ENCODE results near the gene SHC1.

Gene SHC1

DNA sequence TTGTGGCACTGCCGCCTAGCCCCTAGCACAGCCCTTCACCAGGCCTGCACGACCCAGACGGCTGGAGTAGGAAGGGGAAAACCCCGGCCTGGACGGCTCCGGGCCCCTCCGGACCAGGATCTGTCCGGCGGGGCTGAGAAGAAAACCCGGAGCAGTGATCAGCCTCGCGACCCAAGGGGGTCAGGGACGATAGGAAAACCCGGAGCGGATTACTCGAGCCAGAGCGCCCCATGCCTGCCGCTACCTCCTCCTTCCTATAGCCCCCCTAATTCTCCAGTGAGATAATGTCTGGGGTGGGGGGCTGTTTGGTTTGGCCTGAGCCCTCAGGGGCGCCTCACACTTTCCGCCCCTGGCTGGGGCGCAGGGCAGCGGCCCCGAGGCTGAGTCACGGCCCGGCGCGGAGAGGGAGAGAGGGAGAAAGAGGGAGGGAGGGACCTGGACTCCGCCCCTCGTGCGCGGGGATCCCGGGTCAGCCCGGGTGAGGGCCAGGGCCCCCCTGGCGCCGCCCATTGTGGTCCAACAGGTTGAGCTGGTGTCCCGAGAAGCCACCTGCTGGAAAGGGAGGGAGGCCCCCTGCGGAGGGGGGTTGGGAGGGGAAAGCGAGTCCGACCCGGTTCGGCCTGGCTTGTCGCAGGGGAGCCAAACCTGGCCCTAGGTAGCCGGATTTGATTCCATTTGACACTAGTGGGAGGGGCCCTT lies 30.3 kb upstream of the SHC1 start (continued):
- TF ChIP-seq, protein P1, sequence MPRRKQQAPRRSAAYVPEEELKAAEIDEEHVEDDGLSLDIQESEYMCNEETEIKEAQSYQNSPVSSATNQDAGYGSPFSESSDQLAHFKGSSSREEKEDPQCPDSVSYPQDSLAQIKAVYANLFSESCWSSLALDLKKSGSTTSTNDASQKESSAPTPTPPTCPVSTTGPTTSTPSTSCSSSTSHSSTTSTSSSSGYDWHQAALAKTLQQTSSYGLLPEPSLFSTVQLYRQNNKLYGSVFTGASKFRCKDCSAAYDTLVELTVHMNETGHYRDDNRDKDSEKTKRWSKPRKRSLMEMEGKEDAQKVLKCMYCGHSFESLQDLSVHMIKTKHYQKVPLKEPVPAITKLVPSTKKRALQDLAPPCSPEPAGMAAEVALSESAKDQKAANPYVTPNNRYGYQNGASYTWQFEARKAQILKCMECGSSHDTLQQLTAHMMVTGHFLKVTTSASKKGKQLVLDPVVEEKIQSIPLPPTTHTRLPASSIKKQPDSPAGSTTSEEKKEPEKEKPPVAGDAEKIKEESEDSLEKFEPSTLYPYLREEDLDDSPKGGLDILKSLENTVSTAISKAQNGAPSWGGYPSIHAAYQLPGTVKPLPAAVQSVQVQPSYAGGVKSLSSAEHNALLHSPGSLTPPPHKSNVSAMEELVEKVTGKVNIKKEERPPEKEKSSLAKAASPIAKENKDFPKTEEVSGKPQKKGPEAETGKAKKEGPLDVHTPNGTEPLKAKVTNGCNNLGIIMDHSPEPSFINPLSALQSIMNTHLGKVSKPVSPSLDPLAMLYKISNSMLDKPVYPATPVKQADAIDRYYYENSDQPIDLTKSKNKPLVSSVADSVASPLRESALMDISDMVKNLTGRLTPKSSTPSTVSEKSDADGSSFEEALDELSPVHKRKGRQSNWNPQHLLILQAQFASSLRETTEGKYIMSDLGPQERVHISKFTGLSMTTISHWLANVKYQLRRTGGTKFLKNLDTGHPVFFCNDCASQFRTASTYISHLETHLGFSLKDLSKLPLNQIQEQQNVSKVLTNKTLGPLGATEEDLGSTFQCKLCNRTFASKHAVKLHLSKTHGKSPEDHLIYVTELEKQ (tag by site-specific recombination; IDR thresholded peaks at IDR 0.05; ENCODE audit: borderline replicate concordance): peak; percentile 59
- TF ChIP-seq, protein P2, sequence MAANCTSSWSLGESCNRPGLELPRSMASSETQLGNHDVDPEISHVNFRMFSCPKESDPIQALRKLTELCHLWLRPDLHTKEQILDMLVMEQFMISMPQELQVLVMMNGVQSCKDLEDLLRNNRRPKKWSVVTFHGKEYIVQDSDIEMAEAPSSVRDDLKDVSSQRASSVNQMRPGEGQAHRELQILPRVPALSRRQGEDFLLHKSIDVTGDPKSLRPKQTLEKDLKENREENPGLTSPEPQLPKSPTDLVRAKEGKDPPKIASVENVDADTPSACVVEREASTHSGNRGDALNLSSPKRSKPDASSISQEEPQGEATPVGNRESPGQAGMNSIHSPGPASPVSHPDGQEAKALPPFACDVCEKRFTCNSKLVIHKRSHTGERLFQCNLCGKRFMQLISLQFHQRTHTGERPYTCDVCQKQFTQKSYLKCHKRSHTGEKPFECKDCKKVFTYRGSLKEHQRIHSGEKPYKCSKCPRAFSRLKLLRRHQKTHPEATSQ (tag by site-specific recombination; IDR thresholded peaks at IDR 0.05): 0 out of 2 replicates have a peak, but pooled peaks have one; percentile 61
- TF ChIP-seq ZNF626 (tag by site-specific recombination; IDR thresholded peaks at IDR 0.05): no peak
- no peak for TF ChIP-seq ZFP3 (tag by site-specific recombination; IDR thresholded peaks at IDR 0.05; ENCODE audit: low read depth)
- TF ChIP-seq BCL11A (tag by site-specific recombination; IDR thresholded peaks at IDR 0.05; ENCODE audit: low read depth): peak; percentile 98
- TF ChIP-seq, protein P3, sequence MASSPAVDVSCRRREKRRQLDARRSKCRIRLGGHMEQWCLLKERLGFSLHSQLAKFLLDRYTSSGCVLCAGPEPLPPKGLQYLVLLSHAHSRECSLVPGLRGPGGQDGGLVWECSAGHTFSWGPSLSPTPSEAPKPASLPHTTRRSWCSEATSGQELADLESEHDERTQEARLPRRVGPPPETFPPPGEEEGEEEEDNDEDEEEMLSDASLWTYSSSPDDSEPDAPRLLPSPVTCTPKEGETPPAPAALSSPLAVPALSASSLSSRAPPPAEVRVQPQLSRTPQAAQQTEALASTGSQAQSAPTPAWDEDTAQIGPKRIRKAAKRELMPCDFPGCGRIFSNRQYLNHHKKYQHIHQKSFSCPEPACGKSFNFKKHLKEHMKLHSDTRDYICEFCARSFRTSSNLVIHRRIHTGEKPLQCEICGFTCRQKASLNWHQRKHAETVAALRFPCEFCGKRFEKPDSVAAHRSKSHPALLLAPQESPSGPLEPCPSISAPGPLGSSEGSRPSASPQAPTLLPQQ (tag by site-specific recombination; IDR thresholded peaks at IDR 0.05): peak; percentile 96
- peak; percentile 54 for TF ChIP-seq ZFHX2 (tag by site-specific recombination; conservative IDR thresholded peaks at IDR 0.05)
- TF ChIP-seq ZNF239 (tag by site-specific recombination; IDR thresholded peaks at IDR 0.05): no peak
- no peak for TF ChIP-seq ZNF214 (tag by site-specific recombination; IDR thresholded peaks at IDR 0.05; ENCODE audit: borderline replicate concordance)
- TF ChIP-seq ZNF10 (tag by site-specific recombination; IDR thresholded peaks at IDR 0.05): peak; percentile 43; the same call in 1 of the 2 replicates
- TF ChIP-seq ZNF223 (tag by site-specific recombination; IDR thresholded peaks at IDR 0.05): peak; percentile 62; the same call in 1 of the 2 replicates
- peak; percentile 96 for TF ChIP-seq ZBTB17 (tag by site-specific recombination; IDR thresholded peaks at IDR 0.05)
- no peak for TF ChIP-seq ZNF560 (tag by site-specific recombination; IDR thresholded peaks at IDR 0.05; ENCODE audit: borderline replicate concordance)
- TF ChIP-seq ZBTB8A (tag by site-specific recombination; IDR thresholded peaks at IDR 0.05): peak; percentile 96
- peak; percentile 95 for TF ChIP-seq ZNF2 (tag by site-specific recombination; IDR thresholded peaks at IDR 0.05)
- TF ChIP-seq TCF7L2 (IDR thresholded peaks at IDR 0.05; ENCODE audit: borderline replicate concordance, low read depth, low read length): no peak
- TF ChIP-seq ZNF335 (tag by site-specific recombination; conservative IDR thresholded peaks at IDR 0.05): peak; percentile 95
- TF ChIP-seq, protein P4, sequence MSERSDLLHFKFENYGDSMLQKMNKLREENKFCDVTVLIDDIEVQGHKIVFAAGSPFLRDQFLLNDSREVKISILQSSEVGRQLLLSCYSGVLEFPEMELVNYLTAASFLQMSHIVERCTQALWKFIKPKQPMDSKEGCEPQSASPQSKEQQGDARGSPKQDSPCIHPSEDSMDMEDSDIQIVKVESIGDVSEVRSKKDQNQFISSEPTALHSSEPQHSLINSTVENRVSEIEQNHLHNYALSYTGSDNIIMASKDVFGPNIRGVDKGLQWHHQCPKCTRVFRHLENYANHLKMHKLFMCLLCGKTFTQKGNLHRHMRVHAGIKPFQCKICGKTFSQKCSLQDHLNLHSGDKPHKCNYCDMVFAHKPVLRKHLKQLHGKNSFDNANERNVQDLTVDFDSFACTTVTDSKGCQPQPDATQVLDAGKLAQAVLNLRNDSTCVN (tag by site-specific recombination; optimal IDR thresholded peaks at IDR 0.05): peak; percentile 76
- TF ChIP-seq ZNF701 (tag by site-specific recombination; IDR thresholded peaks at IDR 0.05): no peak; the same call in 1 of the 2 replicates
- TF ChIP-seq ZNF133 (tag by site-specific recombination; IDR thresholded peaks at IDR 0.05): no peak
- TF ChIP-seq ZNF157 (tag by site-specific recombination; IDR thresholded peaks at IDR 0.05): no peak
- TF ChIP-seq ZSCAN30 (tag by site-specific recombination; IDR thresholded peaks at IDR 0.05): peak; percentile 90
- TF ChIP-seq ZNF473 (tag by site-specific recombination; IDR thresholded peaks at IDR 0.05): no peak
- peak; percentile 71 for TF ChIP-seq ZNF146 (tag by site-specific recombination; IDR thresholded peaks at IDR 0.05)
- no peak; the same call in none of the 2 replicates for TF ChIP-seq ZNF843 (tag by site-specific recombination; IDR thresholded peaks at IDR 0.05)
- TF ChIP-seq ZNF776 (tag by site-specific recombination; IDR thresholded peaks at IDR 0.05; ENCODE audit: borderline replicate concordance): no peak
- TF ChIP-seq, protein P5, sequence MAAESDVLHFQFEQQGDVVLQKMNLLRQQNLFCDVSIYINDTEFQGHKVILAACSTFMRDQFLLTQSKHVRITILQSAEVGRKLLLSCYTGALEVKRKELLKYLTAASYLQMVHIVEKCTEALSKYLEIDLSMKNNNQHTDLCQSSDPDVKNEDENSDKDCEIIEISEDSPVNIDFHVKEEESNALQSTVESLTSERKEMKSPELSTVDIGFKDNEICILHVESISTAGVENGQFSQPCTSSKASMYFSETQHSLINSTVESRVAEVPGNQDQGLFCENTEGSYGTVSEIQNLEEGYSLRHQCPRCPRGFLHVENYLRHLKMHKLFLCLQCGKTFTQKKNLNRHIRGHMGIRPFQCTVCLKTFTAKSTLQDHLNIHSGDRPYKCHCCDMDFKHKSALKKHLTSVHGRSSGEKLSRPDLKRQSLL (tag by site-specific recombination; IDR thresholded peaks at IDR 0.05): peak; percentile 84
- TF ChIP-seq ZNF600 (tag by site-specific recombination; IDR thresholded peaks at IDR 0.05): peak; percentile 78
- TF ChIP-seq WT1 (tag by site-specific recombination; IDR thresholded peaks at IDR 0.05): peak; percentile 93
- no peak for TF ChIP-seq ZNF416 (tag by site-specific recombination; IDR thresholded peaks at IDR 0.05)
- TF ChIP-seq ZNF292 (tag by site-specific recombination; IDR thresholded peaks at IDR 0.05; ENCODE audit: borderline replicate concordance, low read depth): no peak
- TF ChIP-seq ZNF624 (tag by site-specific recombination; IDR thresholded peaks at IDR 0.05): no peak

Measured in HEK293 (cell line).